Urinary bladder (tissue), 4 donors: ENCODE measurements around the gene SUN2. TPM values are rescaled to one million over a fixed set of nuclear protein-coding genes. Genes with fewer than 3 reads are reported as not detected.

Experiments
- DNase-seq: peaks from one replicate; pipeline ENCODE4 v3.0.0-alpha.2; 2015; ENCODE audit errors: extremely low spot score
- H3K27ac ChIP-seq: one replicate; pipeline ENCODE4 v1.5.1; 2013; ENCODE audit warnings: low read depth, mild to moderate bottlenecking, moderate library complexity
- H3K36me3 ChIP-seq: one replicate; pipeline ENCODE4 v1.6.1; 2013; ENCODE audit warnings: mild to moderate bottlenecking, moderate library complexity; ENCODE audit not compliant: insufficient read depth
- H3K4me1 ChIP-seq: one replicate; pipeline ENCODE4 v1.6.1; 2013; ENCODE audit warnings: mild to moderate bottlenecking, moderate library complexity; ENCODE audit not compliant: insufficient read depth
- H3K4me3 ChIP-seq: one replicate; pipeline ENCODE4 v1.5.1; 2013; ENCODE audit warnings: low read depth, low read length
- WGBS: extraction: QIAGEN DNeasy Blood & Tissue Kit; methylation state at CpG from one replicate; pipeline ENCODE4 v1.1.7; 2013; 5-methylcytosine and 5-hydroxymethylcytosine counted together
- polyA plus RNA-seq: library from polyadenylated mRNA; stranded (reverse); fragments of 200-250 nt; gene quantifications from one replicate; pipeline ENCODE4 v1.2.3, GENCODE V29; 2013
- total RNA-seq: library from RNA; depleted of rRNA; stranded (reverse); fragments of >200 nt; gene quantifications from one replicate; pipeline ENCODE4 v1.2.3, GENCODE V29; 2014
- donor health status: healthy with polysubstance abuse.
- donor health status: healthy.

Gene SUN2
- total and polyA plus RNA-seq, 2 donors = 59.7 to 271 TPM

DNA sequence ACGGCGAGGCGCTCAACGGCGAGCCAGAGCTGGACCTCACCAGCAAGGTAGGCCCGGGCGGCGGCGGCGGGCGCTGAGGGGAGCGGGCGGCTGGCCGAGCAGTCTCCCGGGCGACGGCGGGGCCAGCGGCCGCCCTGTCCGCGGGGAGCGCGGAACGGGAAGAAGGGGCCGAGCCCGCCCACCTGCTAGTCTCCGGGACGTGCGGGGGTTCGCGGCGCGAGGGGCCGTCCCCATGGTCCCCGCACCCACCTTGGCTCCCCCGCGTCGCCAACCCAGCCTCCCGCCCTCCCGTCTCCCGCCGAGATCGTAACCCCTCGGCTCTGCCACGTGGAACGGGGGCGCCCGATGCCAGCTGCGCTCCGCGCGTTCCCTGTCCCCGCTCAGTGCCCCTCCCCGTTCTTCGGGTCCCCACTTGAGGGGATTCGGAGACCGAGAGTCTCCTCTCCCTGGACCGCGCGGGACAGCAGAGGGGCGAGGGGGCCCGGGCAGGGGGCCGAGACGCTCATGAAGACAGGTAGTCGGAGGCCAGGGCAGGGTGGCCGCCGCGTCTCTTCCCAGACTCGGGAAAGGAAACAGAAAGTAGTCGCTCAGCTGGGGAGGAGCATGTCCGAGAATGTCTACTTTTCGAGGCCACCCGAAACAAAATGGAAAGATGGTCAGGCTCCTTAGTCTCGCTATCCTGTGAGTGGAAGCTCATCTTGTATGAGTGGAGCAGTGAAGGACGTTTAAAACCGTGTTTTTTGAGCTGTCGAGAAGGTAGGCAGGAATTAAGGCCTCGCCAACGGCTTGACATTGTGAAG, 49.5 kb downstream of the SUN2 start:
- Histone ChIP-seq H3K36me3 (no peaks in the 10 kb centered on the region), H3K27ac (peak overlapping the region; percentile 92), H3K4me3 (peak overlapping the region; percentile 82), H3K4me1 (peaks cover 4% of the 10 kb centered on the region)
- DNase-seq = no peak
- under 1% methylated on average over 80 of the region's 80 CpGs for whole genome bisulfite sequencing

DNA sequence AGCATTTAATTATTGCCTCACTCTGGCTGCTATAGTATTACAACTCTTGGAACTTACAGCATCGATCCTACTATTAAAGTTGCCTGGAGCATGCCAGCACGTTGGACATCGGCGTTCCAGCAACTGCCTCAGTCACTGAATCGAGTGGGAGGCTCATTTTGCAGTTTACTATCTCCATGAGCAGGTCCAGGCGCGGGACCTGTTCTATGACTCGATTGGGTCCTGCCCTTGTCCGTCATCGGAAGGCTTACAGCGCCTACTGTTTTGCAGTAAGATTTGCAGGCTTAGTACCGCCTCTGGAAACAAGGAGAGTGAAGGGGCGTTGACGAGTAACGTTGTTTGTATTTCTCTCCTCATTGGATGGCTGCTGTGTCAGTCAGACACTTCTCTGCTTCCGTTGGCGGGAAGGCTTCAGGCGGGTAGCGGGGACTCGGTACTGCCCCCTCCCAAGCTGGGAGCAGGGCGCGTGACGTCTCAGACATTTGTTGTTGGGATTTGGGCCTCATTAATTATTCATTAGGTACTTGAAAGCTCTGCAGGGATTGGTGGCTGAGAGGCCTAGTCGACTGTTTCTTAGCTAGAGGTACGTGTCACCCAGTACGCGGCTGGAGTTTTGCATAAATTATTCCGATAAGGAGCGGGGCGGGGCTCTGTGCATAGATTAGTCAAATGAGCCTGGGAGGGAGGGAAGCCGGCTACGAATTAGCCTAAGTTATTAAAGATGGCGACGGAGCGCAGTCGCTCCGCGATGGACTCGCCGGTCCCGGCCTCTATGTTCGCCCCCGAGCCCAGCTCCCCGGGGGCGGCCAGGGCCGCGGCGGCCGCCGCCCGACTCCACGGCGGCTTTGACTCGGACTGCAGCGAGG, 50.3 kb downstream of the SUN2 start, which contains the start of gene GTPBP1:
GTPBP1 (plus strand) TSS at position 710 of the 866 bp plus-strand sequence; CDS start at position 722, 12 bp downstream.
- peak within 1 kb of the TSS; percentile 82 for H3K4me3 ChIP-seq
- under 1% methylated on average over 55 of the region's 55 CpGs for WGBS
- peak; percentile 100 for DNase-seq
- peak within 1 kb of the TSS; percentile 92 for H3K27ac ChIP-seq
- peaks cover 4% of the 10 kb centered on the region for H3K4me1 ChIP-seq
- no peaks in the 10 kb centered on the region for H3K36me3 ChIP-seq

DNA sequence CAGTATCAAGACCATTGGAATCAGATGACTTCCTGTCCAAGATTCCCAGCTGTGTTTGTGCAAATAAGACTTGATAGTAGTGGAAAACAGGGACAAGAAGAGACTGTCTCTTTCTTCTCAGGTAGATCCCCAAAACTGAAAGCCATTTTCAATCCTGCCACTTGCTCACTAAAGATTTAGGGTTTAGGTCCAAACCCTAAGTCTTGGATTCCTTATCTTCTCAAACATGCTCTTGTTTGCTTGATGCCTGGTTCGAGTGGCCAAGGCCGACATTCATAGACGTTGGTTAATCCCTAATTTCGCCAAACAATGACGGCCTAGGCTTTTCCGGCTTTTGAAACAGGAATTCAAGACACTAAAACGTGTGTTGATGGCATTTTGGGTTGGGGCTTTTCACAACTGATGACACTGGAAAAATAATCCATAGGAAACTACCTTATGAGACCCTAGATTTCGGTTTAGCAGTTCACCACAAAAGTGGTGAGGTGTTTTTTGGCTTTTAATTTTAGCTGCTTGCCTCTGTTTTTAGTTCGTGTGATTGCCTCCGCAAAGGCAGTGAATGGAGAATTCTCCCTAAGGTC, 51.1 kb downstream of the SUN2 start:
- H3K27ac ChIP-seq = no peak overlapping the region
- WGBS = 9% methylated on average over 10 of the region's 10 CpGs
- H3K4me1 ChIP-seq = peaks cover 4% of the 10 kb centered on the region
- DNase-seq = no peak
- no peak overlapping the region for H3K4me3 ChIP-seq
- H3K36me3 ChIP-seq = no peaks in the 10 kb centered on the region

DNA sequence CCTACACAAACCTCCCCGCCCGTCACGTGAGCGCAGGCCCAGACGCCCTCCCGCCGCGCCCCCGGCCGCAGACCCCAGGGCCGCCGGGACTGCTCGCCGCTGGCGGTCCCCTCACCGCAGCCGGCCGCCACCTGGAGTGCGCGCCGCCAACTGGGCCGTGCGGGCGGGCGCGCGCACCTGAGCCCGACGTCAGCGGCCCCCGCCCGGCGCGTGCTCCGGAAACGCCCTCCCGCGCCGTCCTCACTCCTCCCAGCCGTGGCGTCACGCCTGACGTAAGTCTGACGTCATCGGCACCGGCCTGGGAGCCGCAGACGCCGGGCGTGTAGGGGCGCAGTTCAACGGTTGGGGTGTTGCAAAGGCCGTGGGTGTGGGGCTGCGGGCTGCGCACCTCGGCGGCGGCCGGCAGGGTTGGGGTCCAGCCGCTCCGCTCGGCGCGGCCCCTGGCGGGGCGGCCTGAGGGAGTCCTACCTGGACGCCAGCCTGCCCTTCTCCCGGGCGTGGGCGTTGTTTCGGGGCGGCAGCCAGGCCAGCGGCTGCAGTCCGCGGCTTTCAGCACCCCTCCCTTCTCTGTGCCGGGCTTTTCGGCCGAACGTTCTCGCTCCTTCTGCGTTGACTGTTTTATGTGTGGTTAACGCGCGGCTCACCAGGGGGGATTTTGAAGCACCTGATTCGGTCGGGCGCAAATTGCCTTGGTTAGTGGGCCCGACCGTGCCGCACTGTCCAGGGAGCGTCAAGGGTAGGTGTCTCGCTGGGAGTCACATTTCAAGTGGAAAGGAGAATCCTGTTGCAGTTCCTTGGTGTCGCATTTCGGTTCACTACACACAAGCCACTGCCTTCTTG, 54.8 kb downstream of the SUN2 start, which contains the start of gene JOSD1:
JOSD1 (minus strand) TSS at position 155 of the 840 bp plus-strand sequence. CDS start 956 bp downstream, outside the sequence.
- peak within 1 kb of the TSS; percentile 75 for H3K4me3 ChIP-seq
- no peaks in the 10 kb centered on the region for H3K36me3 ChIP-seq
- no peaks in the 10 kb centered on the region for H3K4me1 ChIP-seq
- DNase-seq = no peak
- H3K27ac ChIP-seq = peak within 1 kb of the TSS; percentile 98
- under 1% methylated on average over 94 of the region's 94 CpGs for WGBS

DNA sequence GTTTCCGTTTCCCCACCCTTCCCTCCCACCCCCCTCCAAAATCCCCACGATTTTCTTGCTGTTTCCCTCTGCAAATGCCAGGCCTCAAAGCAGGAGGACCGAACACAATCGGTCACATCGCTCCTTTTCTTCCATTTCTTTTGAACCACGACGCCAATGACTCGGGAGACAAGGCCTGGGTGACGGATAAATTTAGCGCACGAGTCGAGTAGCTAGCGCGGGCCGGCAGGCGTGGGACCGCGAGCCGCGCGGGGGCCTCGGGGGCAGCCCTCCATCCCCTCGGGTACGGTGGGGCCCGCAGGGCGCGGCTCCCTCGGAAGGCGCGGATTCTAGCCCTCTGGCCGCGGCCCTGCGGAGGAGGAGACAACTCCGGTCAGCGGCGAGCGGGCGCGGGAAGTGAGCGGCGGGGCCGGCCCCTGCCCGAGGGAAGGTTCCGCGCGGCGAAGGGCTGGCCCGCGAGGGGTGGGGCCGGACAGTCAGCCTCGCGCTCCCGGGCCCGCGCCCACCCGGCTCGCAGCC, 55.5 kb downstream of the SUN2 start:
- no peak for DNase-seq
- Histone ChIP-seq H3K4me3 (peak overlapping the region; percentile 75), H3K36me3 (no peaks in the 10 kb centered on the region), H3K4me1 (no peaks in the 10 kb centered on the region), H3K27ac (peak overlapping the region; percentile 94)
- WGBS = under 1% methylated on average over 57 of the region's 57 CpGs

DNA sequence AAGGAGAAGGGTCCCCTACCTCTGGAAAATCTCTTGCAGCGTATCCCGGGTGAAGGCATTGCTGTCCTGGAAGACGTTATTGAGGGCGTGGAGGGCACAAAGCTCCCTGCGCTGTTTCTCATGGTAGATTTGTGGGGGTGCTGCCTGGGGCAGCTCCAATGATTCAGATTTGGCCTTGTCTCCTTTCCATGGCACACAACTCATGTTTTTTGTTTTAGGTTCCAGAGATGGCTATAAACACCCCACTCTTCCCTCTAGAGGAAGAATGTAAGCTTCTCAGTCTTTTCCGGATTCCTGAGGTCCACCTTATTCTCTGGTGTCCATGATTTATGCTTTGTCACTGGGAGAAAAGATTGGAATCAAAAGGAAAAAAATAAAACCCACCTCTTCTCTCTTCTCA, 56.0 kb downstream of the SUN2 start:
- Histone ChIP-seq H3K4me1 (no peaks in the 10 kb centered on the region), H3K36me3 (no peaks in the 10 kb centered on the region), H3K4me3 (peak overlapping the region; percentile 75), H3K27ac (no peak overlapping the region)
- no peak for DNase-seq
- 13% methylated on average over 6 of the region's 6 CpGs for WGBS

DNA sequence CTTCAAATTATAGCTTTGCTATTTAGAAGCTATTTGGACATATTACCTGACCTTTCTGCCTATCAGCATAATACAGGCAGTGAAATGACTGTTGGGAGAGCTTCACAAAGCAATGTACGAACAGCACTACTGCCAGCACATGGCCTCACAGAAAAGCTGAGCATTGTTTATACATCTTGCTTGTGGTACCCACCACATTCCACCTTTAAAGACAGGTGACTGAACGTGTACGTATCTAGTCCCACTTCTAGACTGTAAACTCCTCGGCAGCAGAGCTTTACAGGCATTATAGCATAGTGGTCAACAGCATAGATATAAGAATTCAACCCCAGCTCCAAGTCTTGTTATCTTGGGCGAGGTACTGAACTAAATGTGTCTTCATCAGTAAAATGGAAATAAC, 56.7 kb downstream of the SUN2 start:
- Histone ChIP-seq H3K4me3 (peak overlapping the region; percentile 12), H3K27ac (peak overlapping the region; percentile 29), H3K36me3 (no peaks in the 10 kb centered on the region), H3K4me1 (no peaks in the 10 kb centered on the region)
- DNase-seq = no peak
- WGBS = 41% methylated on average over 5 of the region's 5 CpGs

DNA sequence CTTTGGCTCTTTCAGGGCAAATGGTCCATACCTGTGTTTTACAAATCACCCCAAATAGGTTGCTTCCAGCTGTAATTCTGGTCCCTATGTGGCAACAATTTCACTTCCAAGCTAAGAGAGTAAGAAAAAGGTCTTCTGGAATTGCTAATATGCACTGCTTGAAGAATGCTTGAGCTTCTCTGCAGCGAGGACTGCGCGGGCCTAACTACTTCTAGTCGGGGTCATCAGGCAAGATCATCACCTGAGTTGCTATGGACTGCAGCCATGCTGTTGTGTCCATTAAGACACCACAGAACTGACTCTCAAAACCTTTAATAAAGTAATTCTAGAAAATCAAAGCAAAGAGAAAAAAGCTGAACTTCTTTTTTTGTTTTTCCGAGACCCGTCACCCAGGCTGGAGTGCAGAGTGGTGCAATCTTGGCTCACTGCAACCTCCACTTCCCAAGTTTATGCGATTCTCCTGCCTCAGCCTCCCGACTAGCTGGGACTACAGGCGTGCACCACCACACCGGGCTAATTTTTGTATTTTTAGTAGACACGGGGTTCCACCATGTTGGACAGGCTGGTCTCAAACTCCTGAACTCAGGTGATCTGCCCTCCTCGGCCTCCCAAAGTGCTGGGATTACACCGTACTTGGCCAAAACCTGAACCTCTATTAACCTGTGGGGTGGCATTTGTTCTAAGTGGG, 57.2 kb downstream of the SUN2 start:
- WGBS = 92% methylated on average over 13 of the region's 13 CpGs
- no peak for DNase-seq
- H3K4me1 ChIP-seq = no peaks in the 10 kb centered on the region
- no peak overlapping the region for H3K4me3 ChIP-seq
- H3K27ac ChIP-seq = no peak overlapping the region
- no peaks in the 10 kb centered on the region for H3K36me3 ChIP-seq

DNA sequence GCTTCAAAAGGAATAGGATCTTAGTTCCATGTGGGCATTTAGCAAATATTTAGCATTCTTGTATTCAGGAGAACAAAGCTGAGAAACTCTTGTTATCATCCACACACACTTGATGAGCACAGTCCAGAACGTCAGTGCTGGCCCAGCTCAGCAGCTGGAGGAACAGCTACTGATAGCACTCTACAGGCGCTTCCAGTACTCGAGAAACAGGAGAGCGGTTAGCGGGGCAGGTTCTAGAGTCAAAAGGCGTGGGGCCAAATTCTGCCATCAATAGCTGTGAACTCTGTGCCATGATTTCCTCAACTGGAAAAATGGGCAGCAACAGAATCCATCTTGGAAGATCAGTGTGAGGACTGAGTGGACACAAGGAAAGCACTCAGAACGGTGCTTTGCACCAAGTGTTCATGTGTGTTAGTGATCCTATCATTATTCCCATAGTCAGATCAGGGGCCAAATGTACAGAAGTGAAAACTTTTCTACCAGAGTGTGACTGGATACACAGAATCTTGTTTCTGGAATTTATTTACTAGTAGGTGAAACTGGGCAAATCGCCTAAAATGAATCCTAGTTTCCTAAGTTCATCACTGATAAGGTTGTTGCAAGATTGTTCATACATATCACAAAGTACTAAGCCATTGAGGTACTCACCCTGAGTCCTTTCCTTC, 58.2 kb downstream of the SUN2 start:
- DNase-seq = no peak
- Histone ChIP-seq H3K4me1 (no peaks in the 10 kb centered on the region), H3K27ac (no peak overlapping the region), H3K36me3 (no peaks in the 10 kb centered on the region), H3K4me3 (no peak overlapping the region)
- 64% methylated on average over 8 of the region's 8 CpGs for WGBS

DNA sequence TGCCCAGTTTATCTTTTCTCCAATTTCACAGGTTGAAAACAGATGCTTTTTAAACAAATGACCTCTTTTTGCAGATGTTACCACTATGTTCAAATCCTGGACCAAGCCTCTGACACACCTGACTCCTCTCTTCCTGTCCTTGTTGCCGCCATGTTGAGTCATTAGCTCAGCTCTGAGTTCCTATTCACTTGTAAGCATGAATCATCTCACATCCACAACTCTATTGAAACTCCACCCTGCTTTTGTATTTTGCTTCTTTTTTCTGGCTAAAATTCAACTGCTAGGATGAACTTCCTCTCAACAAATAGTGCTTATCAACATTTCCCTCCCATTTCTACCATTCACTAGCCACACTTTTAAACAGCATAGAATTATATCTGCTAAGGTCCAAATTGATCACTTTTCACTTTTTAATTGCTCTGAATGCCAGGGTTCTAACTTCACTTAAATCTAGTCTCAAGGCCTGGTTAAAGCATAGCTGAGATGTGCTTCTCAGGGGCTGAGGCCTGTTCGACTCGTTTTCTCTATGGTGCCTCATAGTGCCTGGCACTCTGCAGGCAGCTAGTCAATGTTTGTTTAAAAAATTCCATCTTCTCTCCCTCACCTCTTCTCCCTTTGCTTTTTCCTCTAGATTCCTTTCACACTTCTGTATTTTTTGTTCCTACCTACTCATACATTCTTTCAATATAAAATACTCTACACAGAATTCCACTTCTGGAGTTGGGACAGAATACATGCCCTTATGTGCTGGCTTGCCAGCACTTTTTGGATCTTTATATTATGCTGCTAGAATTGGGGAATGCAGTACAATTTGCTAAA, 59.0 kb downstream of the SUN2 start:
- Histone ChIP-seq H3K36me3 (no peaks in the 10 kb centered on the region), H3K4me1 (no peaks in the 10 kb centered on the region), H3K4me3 (no peak overlapping the region), H3K27ac (no peak overlapping the region)
- no peak for DNase-seq
- 41% methylated on average over 3 of the region's 3 CpGs for WGBS

DNA sequence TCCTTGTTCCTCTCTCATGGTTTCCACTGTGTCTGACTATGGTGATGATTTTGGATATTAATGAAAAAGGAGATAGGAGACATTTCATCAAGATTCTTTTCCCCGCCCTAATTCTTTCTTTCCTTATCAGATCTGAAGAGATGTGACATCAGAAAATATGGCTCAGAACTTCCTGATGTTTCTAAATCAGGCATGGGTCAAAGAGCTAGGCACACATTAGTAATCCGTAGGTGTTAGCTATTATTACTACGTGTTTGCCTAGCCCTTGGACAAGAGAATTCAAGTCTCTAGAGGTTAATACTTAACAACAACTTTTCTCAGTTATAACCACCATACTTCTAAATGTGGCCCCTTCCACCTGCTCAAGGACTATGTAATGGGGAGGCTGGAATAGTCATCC, 60.9 kb downstream of the SUN2 start:
- no peak overlapping the region for H3K27ac ChIP-seq
- no peaks in the 10 kb centered on the region for H3K36me3 ChIP-seq
- no peak overlapping the region for H3K4me3 ChIP-seq
- DNase-seq = no peak
- no peaks in the 10 kb centered on the region for H3K4me1 ChIP-seq
- 80% methylated on average over 3 of the region's 3 CpGs for WGBS
